ENCODE results near the gene MAPK8IP1.
"Not testable (repeated sequence)": the region's sequence is repeated elsewhere in the genome, so short reads cannot be mapped to it uniquely, and the experiment has no call there.

The MAPK8IP1 gene

DNA sequence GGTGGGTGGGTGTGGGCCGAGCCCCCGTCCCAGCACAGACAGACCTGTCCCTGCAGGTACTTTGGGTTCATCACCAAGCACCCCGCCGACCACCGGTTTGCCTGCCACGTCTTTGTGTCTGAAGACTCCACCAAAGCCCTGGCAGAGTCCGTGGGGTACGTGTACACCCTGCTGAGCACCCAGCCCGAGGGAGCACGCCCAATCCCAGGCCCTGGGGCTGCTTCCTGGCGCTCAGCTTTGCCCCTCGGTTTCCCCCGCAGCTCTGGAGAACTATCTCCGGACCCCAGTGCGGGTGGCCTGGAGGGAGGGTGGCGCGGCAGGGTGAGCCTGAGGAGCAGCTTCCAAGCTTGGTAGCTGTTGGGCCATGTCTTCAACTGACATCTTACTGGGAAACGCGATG is 19.6 kb downstream of the MAPK8IP1 start:
- in situ Hi-C loops (cut with MboI; ENCODE audit: low pct_unique_long_range_greater_than_20kb, low sequenced_read_pairs): no loop called here
- no peak for DNase-seq

DNA sequence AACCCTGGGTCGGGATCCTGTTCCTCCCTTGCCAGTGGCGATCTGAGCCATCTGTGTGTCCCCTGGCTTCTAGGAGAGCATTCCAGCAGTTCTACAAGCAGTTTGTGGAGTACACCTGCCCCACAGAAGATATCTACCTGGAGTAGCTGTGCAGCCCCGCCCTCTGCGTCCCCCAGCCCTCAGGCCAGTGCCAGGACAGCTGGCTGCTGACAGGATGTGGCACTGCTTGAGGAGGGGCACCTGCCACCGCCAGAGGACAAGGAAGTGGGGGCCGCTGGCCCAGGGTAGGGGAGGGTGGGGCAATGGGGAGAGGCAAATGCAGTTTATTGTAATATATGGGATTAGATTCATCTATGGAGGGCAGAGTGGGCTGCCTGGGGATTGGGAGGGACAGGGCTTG is 20.1 kb downstream of the MAPK8IP1 start:
- in situ Hi-C loops (cut with MboI; ENCODE audit: low pct_unique_long_range_greater_than_20kb, low sequenced_read_pairs); DNase-seq: not testable (repeated sequence)

DNA sequence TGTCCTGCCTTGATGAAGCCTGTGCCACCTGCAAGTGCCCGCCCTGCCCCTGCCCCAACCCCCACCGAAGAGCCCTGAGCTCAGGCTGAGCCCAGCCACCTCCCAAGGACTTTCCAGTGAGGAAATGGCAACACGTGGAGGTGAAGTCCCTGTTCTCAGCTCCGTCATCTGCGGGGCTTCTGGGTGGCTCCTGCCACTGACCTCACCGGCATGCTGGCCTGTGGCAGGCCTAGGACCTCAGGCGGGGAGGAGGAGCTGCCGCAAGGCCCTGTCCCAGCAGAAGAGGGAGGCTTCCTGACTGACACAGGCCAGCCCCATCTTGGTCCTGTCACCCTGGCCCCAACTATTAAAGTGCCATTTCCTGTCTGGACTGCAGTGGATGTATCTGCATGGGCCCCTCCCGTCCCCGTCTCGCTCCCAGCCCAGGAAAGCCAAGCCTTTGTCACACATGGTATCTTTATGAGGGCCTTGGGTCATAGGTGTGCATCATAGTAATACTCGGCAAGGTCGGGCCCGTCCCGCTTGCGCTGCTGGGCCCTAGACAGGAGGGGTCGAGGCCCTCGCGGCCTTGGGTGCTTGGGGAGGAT is 20.7 kb downstream of the MAPK8IP1 start:
- in situ Hi-C loops (cut with MboI; ENCODE audit: low pct_unique_long_range_greater_than_20kb, low sequenced_read_pairs): no loop called here

DNA sequence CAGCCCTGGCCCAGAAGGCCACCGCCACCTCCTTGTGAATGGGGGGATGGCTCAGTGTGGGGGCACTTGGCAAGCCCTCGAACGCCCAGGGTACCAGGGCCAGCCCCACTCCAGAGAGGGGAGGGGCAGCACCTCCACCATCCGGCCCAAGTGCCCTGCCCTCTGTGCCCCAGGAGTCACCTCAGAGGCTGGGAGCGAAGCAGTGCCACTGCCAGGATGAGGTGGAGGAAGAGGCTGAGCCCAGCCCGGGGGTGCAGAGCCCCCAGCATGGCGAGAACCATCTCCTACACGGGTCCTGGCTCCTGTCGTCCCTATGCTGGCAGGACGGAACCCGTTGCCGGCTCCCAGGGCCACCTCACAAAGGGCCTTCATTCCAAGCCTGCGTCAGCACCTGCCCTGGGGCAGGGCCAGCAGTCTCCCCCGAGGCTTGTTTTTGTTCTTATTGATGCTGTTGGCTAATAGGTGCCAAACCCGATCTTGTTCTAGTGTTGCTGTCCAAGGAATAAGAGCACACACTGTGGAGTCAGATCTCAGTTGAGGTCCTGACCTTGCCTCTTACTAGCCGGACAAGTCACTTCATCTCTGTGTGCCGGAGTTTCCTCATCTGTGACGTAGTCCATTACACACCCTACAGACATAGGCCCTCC is 21.6 kb downstream of the MAPK8IP1 start, which contains the start of gene FREY1:
Gene FREY1, minus strand, starts transcription at position 307 of the 647 bp plus-strand sequence. Its CDS starts 26 bp downstream, at position 281.
- in situ Hi-C loops (cut with MboI; ENCODE audit: low pct_unique_long_range_greater_than_20kb, low sequenced_read_pairs): no loop called here
- DNase-seq: no peak

More for the DNA sequence above, 20.7 kb downstream of the MAPK8IP1 start:
- no peak for DNase-seq

DNA sequence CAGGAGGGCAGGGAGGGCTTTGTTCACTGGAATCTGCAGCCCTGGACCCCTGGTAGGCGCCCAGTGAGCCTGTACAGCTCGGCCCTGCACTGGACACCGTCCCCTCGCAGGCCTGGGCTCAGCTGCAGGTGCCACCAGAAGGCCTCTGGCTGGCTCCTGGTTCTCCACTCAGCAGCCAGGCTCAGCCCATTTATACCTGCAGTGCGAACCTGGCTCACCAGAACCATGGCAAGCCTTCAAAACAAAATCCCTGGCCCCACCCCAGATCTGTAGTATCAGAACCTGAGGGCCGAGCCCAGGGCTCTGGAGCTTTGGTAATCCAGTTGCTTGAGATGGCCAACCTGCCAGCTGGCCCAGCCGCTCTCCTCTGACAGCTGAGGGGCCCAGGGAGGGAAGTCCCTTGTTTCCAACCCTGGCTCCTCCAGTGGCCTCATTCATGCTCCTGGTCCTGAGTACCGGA is 22.5 kb downstream of the MAPK8IP1 start:
- in situ Hi-C loops (cut with MboI; ENCODE audit: low pct_unique_long_range_greater_than_20kb, low sequenced_read_pairs): no loop called here
- DNase-seq: no peak

DNA sequence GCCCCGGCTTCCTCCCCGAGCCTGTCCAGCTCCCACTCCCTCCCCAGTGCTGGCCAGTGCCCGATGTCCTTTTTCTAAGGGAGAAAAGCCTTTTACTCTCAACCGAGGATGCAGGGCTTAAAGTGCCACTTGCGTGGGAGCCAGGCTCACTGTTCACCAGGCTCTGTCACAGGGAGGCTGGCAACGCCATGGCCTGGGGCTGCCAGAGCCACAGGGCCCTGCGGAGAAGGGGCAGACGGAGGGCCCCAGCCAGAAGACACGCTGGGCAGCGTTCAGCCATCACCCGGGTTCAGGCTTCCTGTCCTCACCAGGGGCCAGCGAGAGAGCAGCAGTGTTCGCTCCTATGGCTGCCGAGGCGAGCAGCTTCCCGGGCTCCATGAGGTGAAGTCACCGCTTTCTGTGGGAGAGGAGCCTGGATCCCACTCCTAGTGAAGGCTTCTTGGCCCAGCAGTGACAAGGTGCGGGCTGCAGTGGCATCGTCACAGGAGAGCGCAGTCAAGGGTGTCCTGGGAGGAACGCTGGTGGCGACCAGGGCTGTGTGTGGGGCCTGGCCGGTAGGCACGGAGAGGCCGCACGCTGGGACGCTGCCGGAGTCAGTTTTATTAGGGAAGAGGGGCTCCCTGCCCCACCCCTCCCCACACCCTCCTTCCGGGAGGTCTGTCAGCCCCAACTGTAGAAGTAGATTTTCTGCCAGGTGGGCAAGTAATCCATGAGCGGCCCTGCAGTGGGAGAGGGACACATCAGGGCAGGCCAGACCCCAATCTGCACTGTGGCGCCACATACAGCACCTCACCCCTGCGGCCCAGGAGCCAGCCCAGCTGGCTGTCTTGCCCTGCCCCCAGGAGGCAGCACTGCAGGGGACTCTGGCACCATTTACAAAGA is 24.4 kb downstream of the MAPK8IP1 start:
- in situ Hi-C loops (cut with MboI; ENCODE audit: low pct_unique_long_range_greater_than_20kb, low sequenced_read_pairs): no loop called here
- DNase-seq: no peak

DNA sequence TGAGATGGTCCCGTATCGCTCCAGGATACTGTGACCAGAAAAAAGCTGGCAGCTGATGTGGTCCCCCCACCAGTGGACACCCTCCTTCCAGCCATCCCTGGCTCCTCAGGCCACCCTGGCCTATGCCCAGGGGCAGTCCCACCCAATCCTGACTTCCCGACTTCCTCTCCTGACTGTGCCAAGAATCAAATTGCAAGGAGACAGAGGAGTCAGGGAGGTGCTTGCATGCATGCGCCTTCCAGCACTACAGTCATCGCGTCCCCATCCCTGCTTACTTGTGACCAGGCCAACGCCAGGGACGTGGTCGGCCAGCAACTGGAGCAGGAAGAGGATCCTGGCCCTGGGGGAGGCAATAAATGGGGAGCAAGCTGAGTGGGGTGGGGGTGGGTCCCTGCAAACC is 25.2 kb downstream of the MAPK8IP1 start:
- no peak for DNase-seq
- in situ Hi-C loops (cut with MboI; ENCODE audit: low pct_unique_long_range_greater_than_20kb, low sequenced_read_pairs): no loop called here

DNA sequence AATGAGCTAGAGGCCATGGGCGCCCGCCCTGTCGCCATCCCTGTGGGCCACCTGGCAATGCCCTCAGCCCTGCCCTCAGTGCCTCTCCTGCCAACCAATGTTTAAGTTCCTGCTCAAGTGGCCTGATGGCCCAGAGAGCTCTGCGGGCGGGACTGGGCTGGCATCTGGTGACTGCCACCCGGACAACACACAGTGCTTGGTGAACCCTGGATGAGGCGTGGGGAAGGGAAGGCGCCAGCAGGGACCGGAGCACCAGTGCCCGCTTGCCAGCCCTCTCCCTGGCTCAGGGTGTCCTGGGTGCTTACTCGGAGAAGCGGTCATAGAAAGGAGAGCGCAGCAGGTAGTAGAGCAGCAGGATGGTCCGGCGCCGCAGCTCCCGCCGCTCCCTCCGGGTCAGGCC is 28.1 kb downstream of the MAPK8IP1 start:
- in situ Hi-C loops (cut with MboI; ENCODE audit: low pct_unique_long_range_greater_than_20kb, low sequenced_read_pairs): no loop called here

DNA sequence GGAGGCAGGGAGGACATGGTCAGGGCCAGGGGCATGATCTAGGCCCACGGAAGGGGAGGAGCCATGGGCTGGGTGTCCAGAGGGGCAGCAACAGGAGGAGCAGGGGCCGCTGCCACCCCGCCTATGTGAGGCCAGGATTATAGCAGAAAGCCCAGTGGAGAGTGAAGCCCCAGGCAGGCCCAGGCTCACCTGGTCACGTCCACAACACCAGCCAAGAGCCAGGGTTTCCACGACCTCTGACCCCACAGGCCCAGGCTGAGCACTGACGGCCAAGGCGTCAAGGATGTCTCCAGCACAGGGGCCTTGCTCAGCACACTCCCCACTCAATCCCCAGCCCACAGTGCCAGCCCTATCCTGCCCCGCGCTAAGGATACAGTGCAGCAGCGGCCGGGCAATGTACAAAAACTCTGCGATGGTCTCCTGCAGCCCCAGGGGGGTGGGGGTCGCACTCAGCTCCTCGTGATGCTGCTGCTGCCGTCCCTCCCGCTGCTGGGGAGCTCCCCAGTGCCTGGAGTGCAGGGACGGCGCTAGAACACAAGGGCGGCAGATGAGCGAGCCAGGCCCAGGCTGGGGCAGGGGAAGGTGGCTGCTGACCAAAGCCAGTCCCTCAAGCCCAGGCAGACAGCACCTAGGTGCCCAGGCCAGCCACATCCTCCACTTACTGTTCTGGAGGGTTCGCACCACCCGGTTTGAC is 28.6 kb downstream of the MAPK8IP1 start:
- in situ Hi-C loops (cut with MboI; ENCODE audit: low pct_unique_long_range_greater_than_20kb, low sequenced_read_pairs): no loop called here
- no peak for DNase-seq

More for the DNA sequence above, 28.1 kb downstream of the MAPK8IP1 start:
- no peak for DNase-seq

DNA sequence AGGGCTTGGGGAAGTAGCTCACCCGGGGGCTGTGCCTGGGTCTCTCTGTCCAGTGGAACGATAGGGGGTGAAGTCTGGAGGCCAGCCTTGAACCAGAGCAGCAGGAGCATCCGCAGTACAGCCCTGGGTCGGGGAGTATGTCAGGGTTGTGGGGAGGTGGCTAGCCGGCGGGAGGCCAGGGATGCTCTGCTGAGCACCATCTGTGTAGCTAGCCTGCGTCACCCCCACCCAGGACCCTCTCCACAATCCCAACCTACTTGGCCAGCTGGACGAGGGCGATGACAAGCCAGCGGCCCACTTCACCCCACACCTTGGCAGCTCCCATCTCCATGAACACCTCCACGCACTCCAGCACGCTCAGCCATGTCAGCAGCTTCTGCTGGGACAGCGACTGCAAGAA is 30.0 kb downstream of the MAPK8IP1 start:
- DNase-seq: no peak
- in situ Hi-C loops (cut with MboI; ENCODE audit: low pct_unique_long_range_greater_than_20kb, low sequenced_read_pairs): no loop called here

DNA sequence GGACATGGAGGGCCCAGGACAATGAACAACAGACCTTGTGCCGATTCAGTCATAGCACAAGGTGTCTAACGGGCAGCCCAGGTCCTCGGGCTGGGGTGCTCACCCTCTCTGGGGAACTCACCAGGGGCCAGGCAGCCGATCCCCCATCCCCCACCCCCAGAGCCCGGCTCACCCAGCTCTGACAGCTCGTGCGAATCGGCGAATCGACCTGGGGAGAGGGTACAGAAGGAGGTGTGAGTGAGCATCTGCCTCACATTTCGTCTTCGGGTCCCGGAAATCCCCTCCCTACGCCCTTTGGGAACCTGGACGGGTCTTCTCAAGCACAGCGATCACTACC is 31.8 kb downstream of the MAPK8IP1 start:
- no peak for DNase-seq
- in situ Hi-C loops (cut with MboI; ENCODE audit: low pct_unique_long_range_greater_than_20kb, low sequenced_read_pairs): no loop called here

DNA sequence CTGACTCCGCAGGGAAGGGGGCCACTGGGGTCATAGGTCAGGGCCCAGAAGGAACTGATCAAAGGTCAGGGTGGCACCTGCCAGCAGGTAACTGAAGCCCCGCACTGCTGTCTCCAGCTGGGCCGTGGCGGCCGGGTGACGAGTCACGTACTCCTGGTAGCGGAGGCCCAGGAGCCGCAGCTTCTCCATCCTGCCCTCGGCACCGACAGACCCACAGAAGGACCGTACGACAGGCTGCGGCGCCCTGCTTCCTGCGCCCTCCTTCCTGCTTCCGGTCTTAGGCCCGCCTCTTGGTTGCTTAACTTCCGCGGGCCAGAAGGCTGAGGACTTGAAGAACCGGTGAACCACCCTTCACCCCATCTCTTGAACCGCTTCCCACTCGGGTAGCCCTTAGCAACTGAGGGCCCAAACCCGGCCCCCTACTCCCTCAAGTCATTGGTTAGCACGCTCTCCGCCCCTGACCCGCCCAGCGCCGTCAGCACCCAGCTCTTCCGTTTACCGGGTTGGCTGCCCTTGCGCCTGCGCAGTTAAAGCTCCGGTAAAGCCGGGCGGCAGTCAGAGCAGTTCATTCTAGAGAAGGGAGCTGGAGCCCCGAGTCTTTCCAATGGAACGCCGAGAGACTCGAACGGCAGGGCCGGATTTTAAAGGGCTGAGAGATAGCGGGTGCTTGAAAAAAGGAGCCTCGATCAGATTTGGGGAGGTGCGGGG is 32.3 kb downstream of the MAPK8IP1 start, which contains the start of gene PEX16:
Gene PEX16, minus strand, starts transcription at position 255 of the 708 bp plus-strand sequence. Its CDS starts 66 bp downstream, at position 189.
- DNase-seq: peak; percentile 97
- in situ Hi-C loops (cut with MboI; ENCODE audit: low pct_unique_long_range_greater_than_20kb, low sequenced_read_pairs): no loop called here

DNA sequence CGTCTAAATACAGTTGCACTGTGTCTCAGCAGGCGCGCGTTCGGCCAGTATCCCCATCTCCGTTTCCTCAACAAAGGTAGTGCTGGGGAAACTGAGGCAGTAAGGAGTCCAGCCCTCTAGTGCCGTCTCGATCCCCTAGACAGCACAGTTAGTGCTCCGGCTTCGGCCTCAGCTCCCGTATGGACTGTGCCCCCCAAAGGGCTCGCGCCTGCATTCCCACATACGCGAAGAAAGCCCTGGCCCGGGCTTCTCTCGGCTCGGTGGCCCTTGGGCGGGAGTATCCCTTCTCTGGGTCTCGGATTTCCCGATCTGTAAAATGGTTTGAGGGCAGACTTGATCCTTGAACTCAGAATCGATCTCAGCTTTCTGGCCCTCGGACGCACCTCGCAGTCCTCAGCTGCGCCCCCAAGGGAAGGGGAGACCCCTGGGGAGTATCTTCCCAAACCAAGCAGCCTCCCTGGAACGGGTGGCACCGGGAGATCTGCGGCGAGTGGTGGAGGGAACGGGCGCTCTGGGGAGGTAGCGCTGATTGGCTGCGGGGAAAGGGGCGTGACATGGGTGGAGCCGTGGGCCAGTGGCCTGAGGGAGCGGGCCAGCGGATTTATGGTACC is 33.0 kb downstream of the MAPK8IP1 start:
- in situ Hi-C loops (cut with MboI; ENCODE audit: low pct_unique_long_range_greater_than_20kb, low sequenced_read_pairs): no loop called here
- DNase-seq: peak; percentile 71

DNA sequence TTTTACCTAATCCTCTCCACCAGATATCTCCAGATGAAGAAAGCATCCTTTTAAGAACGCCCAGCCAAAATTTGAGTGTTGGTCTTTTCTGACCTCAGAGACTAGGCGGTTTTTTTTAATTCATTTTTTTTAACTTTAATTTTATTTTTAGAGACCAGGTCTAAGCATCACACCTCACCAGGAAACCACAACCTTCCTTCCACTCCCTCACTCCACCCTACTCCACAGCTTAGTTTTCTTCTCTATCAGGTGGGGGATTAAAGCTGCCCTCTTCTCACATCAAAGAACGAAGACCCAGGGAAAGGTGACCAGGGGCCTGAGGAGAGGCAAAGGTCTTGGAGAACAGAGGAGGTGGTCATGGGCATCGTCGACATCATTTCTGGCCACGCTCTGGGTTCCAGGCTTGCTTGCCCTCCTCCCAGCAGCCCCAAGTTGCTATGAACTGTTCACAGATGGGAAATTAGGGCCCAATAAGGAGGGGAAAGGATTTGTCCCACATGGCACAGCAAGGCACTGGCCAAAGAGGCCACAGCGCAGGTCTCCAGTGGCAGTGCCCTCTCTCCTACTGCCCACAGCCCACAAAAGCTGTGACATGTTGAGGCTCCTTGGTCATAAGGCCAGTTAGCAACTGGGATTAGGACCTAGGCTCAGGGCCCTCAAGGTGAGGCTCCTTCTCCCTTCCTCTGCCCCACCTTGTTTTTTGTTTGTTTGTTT is 33.7 kb downstream of the MAPK8IP1 start:
- in situ Hi-C loops (cut with MboI; ENCODE audit: low pct_unique_long_range_greater_than_20kb, low sequenced_read_pairs): no loop called here

DNA sequence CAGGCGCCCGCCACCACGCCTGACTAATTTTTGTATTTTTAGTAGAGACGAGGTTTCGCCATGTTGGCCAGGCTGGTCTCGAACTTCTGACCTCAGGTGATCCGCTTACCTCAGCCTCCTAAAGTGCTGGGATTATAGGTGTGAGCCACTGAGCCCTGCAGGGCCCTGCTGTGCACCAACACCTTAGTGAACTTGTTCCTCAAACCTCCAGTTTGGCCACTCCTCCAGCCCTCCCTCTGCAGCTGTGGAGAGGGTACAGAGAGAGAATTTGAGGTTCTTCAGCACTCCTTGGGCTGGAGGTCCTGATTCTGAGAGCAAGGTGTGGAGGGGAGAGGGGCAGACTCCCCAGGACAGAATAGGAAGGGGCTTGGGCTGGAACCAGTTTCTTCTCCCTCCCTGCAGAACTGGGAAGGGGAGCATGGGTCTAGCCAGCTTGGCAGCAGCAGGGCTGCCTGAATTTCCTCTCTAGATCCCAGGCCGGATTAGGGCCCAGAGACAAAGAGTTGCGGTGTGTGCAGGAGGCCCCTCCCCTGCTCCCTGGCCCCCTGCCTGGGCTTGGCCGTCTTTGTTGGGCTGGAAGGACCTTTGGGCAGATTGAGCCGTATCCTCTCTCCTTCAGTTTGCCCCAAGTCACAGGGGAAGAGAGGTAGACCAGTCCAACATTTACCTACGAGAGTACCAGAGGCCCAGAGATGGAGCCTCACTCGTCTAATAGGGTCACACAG is 34.5 kb downstream of the MAPK8IP1 start:
- in situ Hi-C loops (cut with MboI; ENCODE audit: low pct_unique_long_range_greater_than_20kb, low sequenced_read_pairs): no loop called here
- DNase-seq: no peak

More for the DNA sequence above, 33.7 kb downstream of the MAPK8IP1 start:
- DNase-seq: no peak

DNA sequence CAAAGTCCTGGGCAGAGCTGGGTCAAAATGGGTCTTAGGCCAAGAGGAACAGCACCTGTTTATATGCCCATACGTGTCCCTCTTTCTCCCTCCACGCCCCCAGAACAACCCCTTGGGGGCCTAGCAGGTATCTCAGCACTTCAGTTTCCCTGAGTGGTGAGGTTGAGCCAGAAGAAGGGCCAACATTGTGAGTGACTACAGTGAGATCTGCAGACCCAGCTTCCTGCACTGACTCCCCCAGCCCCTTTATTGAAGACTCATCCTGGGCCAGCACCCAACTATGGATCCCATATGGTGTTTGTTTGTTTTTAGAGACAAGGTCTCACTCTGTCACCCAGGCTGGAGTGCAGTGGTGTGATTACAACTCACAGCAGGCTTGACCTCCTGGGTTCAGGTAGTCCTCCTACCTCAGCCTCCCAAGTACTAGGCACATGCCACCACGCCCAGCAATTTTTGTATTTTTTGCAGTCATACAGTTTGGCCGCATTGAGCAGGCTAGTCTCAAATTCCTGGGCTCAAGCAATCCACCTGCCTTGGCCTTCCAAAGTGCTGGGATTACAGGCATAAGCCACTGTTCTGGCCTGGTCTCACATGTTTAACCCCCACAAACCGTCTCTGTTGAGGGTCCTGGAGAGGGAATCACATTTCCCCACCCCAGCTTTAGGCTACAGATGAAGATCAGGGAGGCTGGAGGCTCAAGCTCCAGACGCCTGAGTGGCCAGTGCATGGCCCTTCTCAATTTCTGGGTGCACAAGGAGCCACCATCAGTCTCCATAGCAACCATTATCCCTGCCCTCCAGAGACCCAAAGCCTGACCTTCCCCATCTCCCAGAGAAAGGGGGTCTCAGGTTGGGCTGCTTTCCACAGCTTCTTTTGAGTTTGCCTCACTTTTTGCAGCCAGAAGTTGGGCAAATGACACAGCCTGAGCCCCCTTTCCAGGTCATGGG is 35.4 kb downstream of the MAPK8IP1 start:
- no peak for DNase-seq
- in situ Hi-C loops (cut with MboI; ENCODE audit: low pct_unique_long_range_greater_than_20kb, low sequenced_read_pairs): no loop called here

Data from KBM-7 (cell line).